Muscle of back (tissue), 11 donors: ENCODE measurements around the gene ZGRF1. TPM values are rescaled to one million over a fixed set of nuclear protein-coding genes. Genes with fewer than 3 reads are reported as not detected.
"Not testable (repeated sequence)": the region's sequence is repeated elsewhere in the genome, so short reads cannot be mapped to it uniquely, and the experiment has no call there.

Source experiments
- DNase-seq, 3 donors: peaks; one replicate each; pipeline versions ENCODE4 v3.0.0 to v3.0.0-alpha.2; 2013
- polyA plus RNA-seq, 10 donors: library from polyadenylated mRNA; unstranded; fragments of 120-200 nt; gene quantifications; one replicate each; pipeline ENCODE4 v1.2.1, GENCODE V29; 2013; ENCODE audit not compliant: insufficient read length in 10 of 10

Gene ZGRF1
- polyA plus RNA-seq, 10 donors: 5.5 to 16.0 (median 10.2) TPM

GRCh38 chr4:112516471-112517066 lies 120.1 kb downstream of the ZGRF1 start:
- DNase-seq: peak in 2 of 3 donors; percentile 12 to 53

- DNase-seq: no peak
Measured at GRCh38 chr4:112516066-112516470, 120.6 kb downstream of the ZGRF1 start, which contains the start of gene NEUROG2. TSS of gene NEUROG2 (minus strand) at chr4:112516180. CDS start at chr4:112515475, 705 bp downstream.

- DNase-seq: peak in 2 of 3 donors; percentile 54 to 81
Measured at GRCh38 chr4:112515198-112516065, 121.3 kb downstream of the ZGRF1 start.

GRCh38 chr4:112514647-112515197 lies 122.0 kb downstream of the ZGRF1 start:
- DNase-seq: peak in 1 of 3 donors; percentile 3

GRCh38 chr4:112513971-112514646 lies 122.6 kb downstream of the ZGRF1 start:
- peak in 1 of 3 donors; percentile 22 for DNase-seq

GRCh38 chr4:112511803-112512118 lies 124.9 kb downstream of the ZGRF1 start:
- no peak for DNase-seq

GRCh38 chr4:112511093-112511802 lies 125.5 kb downstream of the ZGRF1 start:
- peak in 2 of 3 donors; percentile 19 to 53 for DNase-seq

- DNase-seq: peak in 2 of 3 donors; percentile 7 to 38
Measured at GRCh38 chr4:112510291-112511092, 126.2 kb downstream of the ZGRF1 start.

- DNase-seq: peak in 2 of 3 donors; percentile 13 to 52
Measured at GRCh38 chr4:112509243-112510141, 127.2 kb downstream of the ZGRF1 start.

- DNase-seq: no peak
Measured at GRCh38 chr4:112508356-112508755, 128.4 kb downstream of the ZGRF1 start.

- no peak for DNase-seq
Measured at GRCh38 chr4:112504807-112505206, 131.9 kb downstream of the ZGRF1 start.

GRCh38 chr4:112502871-112503270 lies 133.8 kb downstream of the ZGRF1 start:
- no peak for DNase-seq

- no peak for DNase-seq
Measured at GRCh38 chr4:112492321-112492720, 144.4 kb downstream of the ZGRF1 start.

GRCh38 chr4:112490808-112491207 lies 145.9 kb downstream of the ZGRF1 start:
- DNase-seq: not testable (repeated sequence)

Other genes with a start within 250 kb of the ZGRF1 start
- under 1 TPM in 1 of 10 donors, not detected in 9; 0.09 TPM for gene NEUROG2, start 120.7 kb downstream of the ZGRF1 start, polyA plus RNA-seq
- gene LARP7, start 234 bp upstream of the ZGRF1 start, polyA plus RNA-seq: 10 to 100 TPM; 45.2 to 68.2 (median 54.8) TPM